ENCODE results near the gene SIVA1. TPM values are rescaled to one million over a fixed set of nuclear protein-coding genes. Genes with fewer than 3 reads are reported as not detected.

SIVA1 gene
- polyA plus RNA-seq, 3 donors = 102 to 193 (median 156) TPM

DNA sequence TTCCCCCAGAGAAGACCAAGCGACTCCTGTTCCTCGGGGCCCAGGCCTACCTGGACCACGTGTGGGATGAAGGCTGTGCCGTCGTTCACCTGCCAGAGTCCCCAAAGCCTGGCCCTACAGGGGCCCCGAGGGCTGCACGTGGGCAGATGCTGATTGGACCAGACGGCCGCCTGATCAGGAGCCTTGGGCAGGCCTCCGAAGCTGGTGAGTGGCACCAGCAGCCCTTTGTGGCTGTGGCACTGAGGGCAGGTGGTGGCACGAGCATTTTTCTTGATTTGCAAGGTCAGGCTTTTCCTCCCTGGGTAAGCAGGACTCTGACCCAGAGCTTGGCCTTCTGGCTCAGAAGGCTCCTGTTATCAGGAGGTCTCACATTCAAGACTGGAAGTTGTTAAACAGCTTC lies 2.7 kb downstream of the SIVA1 start:
- H3K27ac Mint-ChIP-seq = no peak overlapping the region
- no peak overlapping the region for H3K4me2 ChIP-seq (replicated peaks; ENCODE audit: extremely low read depth, low read length, poor library complexity, severe bottlenecking)
- H3K36me3 Mint-ChIP-seq = peaks cover 39 to 54% of the 10 kb centered on the region in 2 donors
- WGBS (ENCODE audit: insufficient coverage) = 87% methylated on average over 11 of the region's 11 CpGs
- peaks cover 19 to 23% of the 10 kb centered on the region in 2 donors for H3K4me1 ChIP-seq (ENCODE audit: control insufficient read depth in 1 of 2, insufficient read depth in 2 of 2, low read length in 2 of 2)
- H3K79me2 ChIP-seq (ENCODE audit: insufficient read depth, low read length) = peaks cover 44% of the 10 kb centered on the region
- peaks cover 10% of the 10 kb centered on the region for H3K4me1 Mint-ChIP-seq
- H3K9ac ChIP-seq (ENCODE audit: insufficient read depth, low read length, poor library complexity, severe bottlenecking) = no peak overlapping the region
- peak overlapping the region in 1 of 2 donors; percentile 95 for H3K27ac ChIP-seq (ENCODE audit: low read depth in 1 of 2, low read length in 2 of 2)
- intact Hi-C loops (cut with micrococcal nuclease) = no loop called here
- DNase-seq = no peak
- no peak overlapping the region for H3K4me3 ChIP-seq (replicated peaks in 1 of 3; ENCODE audit: low read depth in 2 of 3, low read length in 3 of 3)
- peaks cover 34 to 55% of the 10 kb centered on the region in 2 donors for H3K36me3 ChIP-seq (replicated peaks in 1 of 2; ENCODE audit: control insufficient read depth in 1 of 2, insufficient read depth in 2 of 2, low read length in 2 of 2)
- no peak overlapping the region for H3K4me3 Mint-ChIP-seq
- H2AFZ ChIP-seq (ENCODE audit: insufficient read depth, low read depth, low read length, poor library complexity, severe bottlenecking) = no peak overlapping the region
- no peaks in the 10 kb centered on the region for H3K27me3 ChIP-seq (ENCODE audit: control insufficient read depth in 2 of 2, insufficient read depth in 2 of 2, low read length in 2 of 2)
- H4K20me1 ChIP-seq (ENCODE audit: insufficient read depth, low read length) = peaks cover 41% of the 10 kb centered on the region
- H3K27me3 Mint-ChIP-seq (ENCODE audit: low read depth in 3 of 3) = no peaks in the 10 kb centered on the region
- peaks cover 0 to 5% (median under 1%) of the 10 kb centered on the region in 7 donors for H3K9me3 Mint-ChIP-seq
- TF ChIP-seq, protein P1, sequence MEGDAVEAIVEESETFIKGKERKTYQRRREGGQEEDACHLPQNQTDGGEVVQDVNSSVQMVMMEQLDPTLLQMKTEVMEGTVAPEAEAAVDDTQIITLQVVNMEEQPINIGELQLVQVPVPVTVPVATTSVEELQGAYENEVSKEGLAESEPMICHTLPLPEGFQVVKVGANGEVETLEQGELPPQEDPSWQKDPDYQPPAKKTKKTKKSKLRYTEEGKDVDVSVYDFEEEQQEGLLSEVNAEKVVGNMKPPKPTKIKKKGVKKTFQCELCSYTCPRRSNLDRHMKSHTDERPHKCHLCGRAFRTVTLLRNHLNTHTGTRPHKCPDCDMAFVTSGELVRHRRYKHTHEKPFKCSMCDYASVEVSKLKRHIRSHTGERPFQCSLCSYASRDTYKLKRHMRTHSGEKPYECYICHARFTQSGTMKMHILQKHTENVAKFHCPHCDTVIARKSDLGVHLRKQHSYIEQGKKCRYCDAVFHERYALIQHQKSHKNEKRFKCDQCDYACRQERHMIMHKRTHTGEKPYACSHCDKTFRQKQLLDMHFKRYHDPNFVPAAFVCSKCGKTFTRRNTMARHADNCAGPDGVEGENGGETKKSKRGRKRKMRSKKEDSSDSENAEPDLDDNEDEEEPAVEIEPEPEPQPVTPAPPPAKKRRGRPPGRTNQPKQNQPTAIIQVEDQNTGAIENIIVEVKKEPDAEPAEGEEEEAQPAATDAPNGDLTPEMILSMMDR (IDR thresholded peaks at IDR 0.05) = no peak
- H3K9me3 ChIP-seq (replicated peaks in 1 of 2; ENCODE audit: control insufficient read depth in 1 of 2, insufficient read depth in 1 of 2, low read length in 2 of 2) = no peaks in the 10 kb centered on the region

DNA sequence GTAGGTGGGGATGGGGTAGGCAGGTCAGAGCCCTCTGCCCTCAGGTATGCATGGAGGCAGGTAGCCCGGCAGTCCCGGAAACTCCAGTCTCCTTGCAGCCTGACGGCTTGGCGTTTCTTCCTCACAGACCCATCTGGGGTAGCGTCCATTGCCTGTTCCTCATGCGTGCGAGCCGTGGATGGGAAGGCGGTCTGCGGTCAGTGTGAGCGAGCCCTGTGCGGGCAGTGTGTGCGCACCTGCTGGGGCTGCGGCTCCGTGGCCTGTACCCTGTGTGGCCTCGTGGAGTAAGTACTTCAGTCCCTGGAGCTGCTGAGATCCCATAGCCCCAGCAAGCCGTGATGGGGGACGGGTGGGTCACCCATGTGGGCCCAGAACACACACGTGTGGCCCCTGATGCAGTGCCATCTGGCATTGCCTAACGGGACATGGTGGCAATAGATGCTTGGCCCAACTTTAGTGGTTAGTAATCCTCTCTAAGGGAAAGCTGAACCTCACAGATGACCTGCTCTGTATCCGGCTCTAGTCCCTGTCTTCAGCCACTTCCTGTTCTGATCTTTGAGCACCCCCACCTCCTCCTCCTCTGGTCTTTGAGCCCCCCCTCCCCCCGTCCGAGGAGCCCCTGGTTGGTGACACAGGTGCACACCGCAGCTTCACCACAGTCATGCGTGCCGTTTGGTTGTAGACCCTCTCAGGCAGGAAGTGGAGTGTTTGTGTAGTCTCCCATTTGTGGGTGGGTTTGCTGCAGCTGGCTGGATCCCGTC lies 3.7 kb downstream of the SIVA1 start:
- Mint-ChIP-seq H3K9me3 (peaks cover 0 to 2% (median 0%) of the 10 kb centered on the region in 7 donors), H3K27me3 (ENCODE audit: low read depth in 3 of 3) (no peaks in the 10 kb centered on the region), H3K4me3 (no peak overlapping the region), H3K27ac (peak overlapping the region in 2 of 7 donors; percentile 19 to 63), H3K36me3 (peaks cover 42 to 56% of the 10 kb centered on the region in 2 donors), H3K4me1 (peaks cover 10% of the 10 kb centered on the region)
- no peak overlapping the region for H3K4me3 ChIP-seq (replicated peaks in 1 of 3; ENCODE audit: low read depth in 2 of 3, low read length in 3 of 3)
- H4K20me1 ChIP-seq (ENCODE audit: insufficient read depth, low read length) = peaks cover 41% of the 10 kb centered on the region
- no peak overlapping the region for H3K9ac ChIP-seq (ENCODE audit: insufficient read depth, low read length, poor library complexity, severe bottlenecking)
- 86% methylated on average over 19 of the region's 27 CpGs for WGBS (ENCODE audit: insufficient coverage)
- no peak overlapping the region for H3K27ac ChIP-seq (ENCODE audit: low read depth in 1 of 2, low read length in 2 of 2)
- H3K9me3 ChIP-seq (replicated peaks in 1 of 2; ENCODE audit: control insufficient read depth in 1 of 2, insufficient read depth in 1 of 2, low read length in 2 of 2) = no peaks in the 10 kb centered on the region
- H3K4me2 ChIP-seq (replicated peaks; ENCODE audit: extremely low read depth, low read length, poor library complexity, severe bottlenecking) = no peak overlapping the region
- intact Hi-C loops (cut with micrococcal nuclease) = no loop called here
- H2AFZ ChIP-seq (ENCODE audit: insufficient read depth, low read depth, low read length, poor library complexity, severe bottlenecking) = no peak overlapping the region
- DNase-seq = no peak
- no peaks in the 10 kb centered on the region for H3K27me3 ChIP-seq (ENCODE audit: control insufficient read depth in 2 of 2, insufficient read depth in 2 of 2, low read length in 2 of 2)
- H3K4me1 ChIP-seq (ENCODE audit: control insufficient read depth in 1 of 2, insufficient read depth in 2 of 2, low read length in 2 of 2) = peaks cover 19 to 23% of the 10 kb centered on the region in 2 donors
- TF ChIP-seq, protein P1 (IDR thresholded peaks at IDR 0.05) = no peak
- H3K36me3 ChIP-seq (replicated peaks in 1 of 2; ENCODE audit: control insufficient read depth in 1 of 2, insufficient read depth in 2 of 2, low read length in 2 of 2) = peaks cover 38 to 59% of the 10 kb centered on the region in 2 donors
- peaks cover 44% of the 10 kb centered on the region for H3K79me2 ChIP-seq (ENCODE audit: insufficient read depth, low read length)

Data from CD14-positive monocyte (primary cell).